Adipocyte (in vitro differentiated cells): ENCODE results near the gene DGKD.

Experiments
- DNase-seq: peaks from one replicate; pipeline ENCODE4 v3.0.0-alpha.2; 2015; ENCODE audit warnings: low read depth
- H3K27me3 ChIP-seq: replicated peaks from 2 replicates; pipeline ENCODE4 v1.7.0; 2013; ENCODE audit warnings: mild to moderate bottlenecking, low read length, moderate library complexity; ENCODE audit not compliant: control insufficient read depth, insufficient read depth
- H3K36me3 ChIP-seq: 2 replicates; pipeline ENCODE4 v1.7.0; 2013; ENCODE audit warnings: low read length, mild to moderate bottlenecking, moderate library complexity; ENCODE audit not compliant: control insufficient read depth, insufficient read depth, severe bottlenecking
- H3K4me1 ChIP-seq: 2 replicates; pipeline ENCODE4 v1.7.0; 2013; ENCODE audit warnings: mild to moderate bottlenecking, low read length, moderate library complexity; ENCODE audit not compliant: control insufficient read depth, insufficient read depth
- H3K4me3 ChIP-seq: 2 replicates; pipeline ENCODE4 v1.7.0; 2013; ENCODE audit warnings: mild to moderate bottlenecking, low read length, moderate library complexity
- H3K9ac ChIP-seq: 2 replicates; pipeline ENCODE4 v1.7.0; 2013; ENCODE audit warnings: mild to moderate bottlenecking, low read length, moderate library complexity
- H3K9me3 ChIP-seq: 2 replicates; pipeline ENCODE4 v1.7.0; 2013; ENCODE audit warnings: mild to moderate bottlenecking, low read length, moderate library complexity; ENCODE audit not compliant: control insufficient read depth

Gene DGKD

GRCh38 chr2:233354971-233355574 lies 779 bp downstream of the DGKD start:
- no peaks in the 10 kb centered on the region for H3K9me3 ChIP-seq
- DNase-seq = peak; percentile 43
- no peaks in the 10 kb centered on the region for H3K27me3 ChIP-seq
- peak overlapping the region; percentile 74 for H3K9ac ChIP-seq
- peaks cover 10% of the 10 kb centered on the region for H3K4me1 ChIP-seq
- H3K36me3 ChIP-seq = no peaks in the 10 kb centered on the region
- H3K4me3 ChIP-seq = peak overlapping the region; percentile 86

- Histone ChIP-seq H3K4me1 (peaks cover 6% of the 10 kb centered on the region), H3K4me3 (no peak overlapping the region)
Measured at GRCh38 chr2:233355916-233356315, 1.6 kb downstream of the DGKD start.

GRCh38 chr2:233356546-233357308 lies 2.4 kb downstream of the DGKD start:
- Histone ChIP-seq H3K9me3 (no peaks in the 10 kb centered on the region), H3K27me3 (no peaks in the 10 kb centered on the region), H3K9ac (no peak overlapping the region), H3K4me1 (no peaks in the 10 kb centered on the region), H3K36me3 (no peaks in the 10 kb centered on the region), H3K4me3 (no peak overlapping the region)
- DNase-seq = no peak

More at GRCh38 chr2:233355916-233356315, 1.6 kb downstream of the DGKD start:
- no peaks in the 10 kb centered on the region for H3K27me3 ChIP-seq
- no peaks in the 10 kb centered on the region for H3K36me3 ChIP-seq
- no peak overlapping the region for H3K9ac ChIP-seq
- DNase-seq = no peak
- H3K9me3 ChIP-seq = no peaks in the 10 kb centered on the region

GRCh38 chr2:233358335-233358734 lies 4.0 kb downstream of the DGKD start:
- no peaks in the 10 kb centered on the region for H3K36me3 ChIP-seq
- no peak overlapping the region for H3K4me3 ChIP-seq
- no peaks in the 10 kb centered on the region for H3K4me1 ChIP-seq
- no peaks in the 10 kb centered on the region for H3K9me3 ChIP-seq
- H3K9ac ChIP-seq = no peak overlapping the region
- no peaks in the 10 kb centered on the region for H3K27me3 ChIP-seq
- DNase-seq = no peak

GRCh38 chr2:233358947-233359346 lies 4.7 kb downstream of the DGKD start:
- Histone ChIP-seq H3K4me3 (no peak overlapping the region), H3K36me3 (no peaks in the 10 kb centered on the region), H3K4me1 (no peaks in the 10 kb centered on the region), H3K9ac (no peak overlapping the region), H3K9me3 (no peaks in the 10 kb centered on the region), H3K27me3 (no peaks in the 10 kb centered on the region)
- no peak for DNase-seq

- Histone ChIP-seq H3K36me3 (no peaks in the 10 kb centered on the region), H3K9me3 (no peaks in the 10 kb centered on the region), H3K27me3 (no peaks in the 10 kb centered on the region), H3K9ac (no peak overlapping the region), H3K4me3 (no peak overlapping the region), H3K4me1 (no peaks in the 10 kb centered on the region)
- no peak for DNase-seq
Measured at GRCh38 chr2:233359823-233360222, 5.5 kb downstream of the DGKD start.

GRCh38 chr2:233360771-233361176 lies 6.5 kb downstream of the DGKD start:
- Histone ChIP-seq H3K27me3 (no peaks in the 10 kb centered on the region), H3K36me3 (no peaks in the 10 kb centered on the region), H3K9me3 (no peaks in the 10 kb centered on the region), H3K4me1 (no peaks in the 10 kb centered on the region), H3K4me3 (no peak overlapping the region), H3K9ac (no peak overlapping the region)
- no peak for DNase-seq

- H3K4me3 ChIP-seq = no peak overlapping the region
- no peaks in the 10 kb centered on the region for H3K4me1 ChIP-seq
- no peaks in the 10 kb centered on the region for H3K9me3 ChIP-seq
- H3K36me3 ChIP-seq = no peaks in the 10 kb centered on the region
- H3K9ac ChIP-seq = no peak overlapping the region
- no peak for DNase-seq
- no peaks in the 10 kb centered on the region for H3K27me3 ChIP-seq
Measured at GRCh38 chr2:233361297-233361696, 7.0 kb downstream of the DGKD start.

GRCh38 chr2:233362742-233363141 lies 8.4 kb downstream of the DGKD start:
- H3K9me3 ChIP-seq = no peaks in the 10 kb centered on the region
- no peaks in the 10 kb centered on the region for H3K36me3 ChIP-seq
- H3K9ac ChIP-seq = no peak overlapping the region
- H3K4me1 ChIP-seq = no peaks in the 10 kb centered on the region
- H3K4me3 ChIP-seq = no peak overlapping the region
- DNase-seq = no peak
- H3K27me3 ChIP-seq = no peaks in the 10 kb centered on the region

GRCh38 chr2:233363744-233364235 lies 9.5 kb downstream of the DGKD start:
- no peak overlapping the region for H3K9ac ChIP-seq
- H3K4me3 ChIP-seq = no peak overlapping the region
- no peaks in the 10 kb centered on the region for H3K4me1 ChIP-seq
- no peak for DNase-seq
- H3K9me3 ChIP-seq = no peaks in the 10 kb centered on the region
- H3K36me3 ChIP-seq = no peaks in the 10 kb centered on the region
- no peaks in the 10 kb centered on the region for H3K27me3 ChIP-seq

GRCh38 chr2:233365861-233366520 lies 11.7 kb downstream of the DGKD start:
- Histone ChIP-seq H3K9ac (no peak overlapping the region), H3K27me3 (no peaks in the 10 kb centered on the region), H3K36me3 (no peaks in the 10 kb centered on the region), H3K4me3 (no peak overlapping the region), H3K4me1 (no peaks in the 10 kb centered on the region), H3K9me3 (no peaks in the 10 kb centered on the region)
- no peak for DNase-seq
